Sigmoid colon (tissue), 7 donors: ENCODE data around the gene TRMU. TPM values are rescaled to one million over a fixed set of nuclear protein-coding genes. Genes with fewer than 3 reads are reported as not detected.

Experiments used
- DNase-seq: peaks from one replicate; pipeline ENCODE4 v3.0.0-alpha.2; 2019
- H3K27ac ChIP-seq, 4 donors: fragments of 200-600 bp; sonication (generic); one replicate each; pipeline ENCODE4 v1.5.1; 2016 to 2019; ENCODE audit warnings: mild to moderate bottlenecking in 1 of 4
- H3K27me3 ChIP-seq, 3 donors: fragments of 200-600 bp; sonication (generic); one replicate each; pipeline ENCODE4 v1.5.1; 2019; ENCODE audit warnings: mild to moderate bottlenecking in 1 of 3
- H3K36me3 ChIP-seq, 4 donors: fragments of 200-600 bp; sonication (generic); one replicate each; pipeline ENCODE4 v1.5.1; 2016 to 2019
- H3K4me1 ChIP-seq, 4 donors: fragments of 200-600 bp; sonication (generic); one replicate each; pipeline ENCODE4 v1.5.1; 2017 to 2019
- H3K4me3 ChIP-seq, 4 donors: fragments of 200-600 bp; sonication (generic); one replicate each; pipeline ENCODE4 v1.5.1; 2017 to 2019; ENCODE audit warnings: mild to moderate bottlenecking in 2 of 4, moderate library complexity in 1 of 4
- H3K9me3 ChIP-seq, 4 donors: fragments of 200-600 bp in 3 of 4; sonication (generic) in 3 of 4; one replicate each; pipeline versions ENCODE4 v1.5.1 to v1.6.1; 2013 to 2019
- EP300 ChIP-seq, 4 donors: sonication (generic); formaldehyde crosslinking; IDR thresholded peaks; one replicate each; pipeline ENCODE4 v1.6.1; 2017; ENCODE audit warnings: antibody characterized with exemption in 4 of 4
- POLR2A ChIP-seq, 2 donors: fragments of 450-650 bp; IDR thresholded peaks; one replicate each; pipeline ENCODE4 v1.6.1; 2016; ENCODE audit warnings: antibody characterized with exemption in 2 of 2, mild to moderate bottlenecking in 2 of 2, moderate library complexity in 2 of 2
- POLR2AphosphoS5 ChIP-seq, 4 donors: sonication (generic); formaldehyde crosslinking; IDR thresholded peaks; one replicate each; pipeline ENCODE4 v1.6.1; 2017; ENCODE audit warnings: antibody characterized with exemption in 4 of 4
- WGBS, 2 donors: extraction: QIAGEN DNeasy Blood & Tissue Kit; methylation state at CpG; one replicate each; pipeline ENCODE4 v1.1.7; 2013; 5-methylcytosine and 5-hydroxymethylcytosine counted together
- intact Hi-C: fragments of 100-400 bp; cut with DNase I; formaldehyde crosslinking; loops from one replicate; pipeline ENCODE4 v1.15.1; 2023
- polyA plus RNA-seq, 3 donors: library from polyadenylated mRNA; stranded (reverse); fragments of 200-250 nt; gene quantifications; one replicate each; pipeline ENCODE4 v1.2.3, GENCODE V29; 2013
- total RNA-seq, 4 donors: library from RNA; depleted of rRNA; stranded (reverse); fragments of >200 nt; gene quantifications; one replicate each; pipeline ENCODE4 v1.1.0, GENCODE V29; 2016
- TF ChIP-seq, protein P1 (sequence below), 4 experiments: fragments of 450-650 bp in 3 of 4; fragments of 200-600 bp in 1 of 4; IDR thresholded peaks; one replicate each; pipeline ENCODE4 v1.5.1; 2016 to 2019; ENCODE audit warnings: antibody characterized with exemption in 4 of 4, mild to moderate bottlenecking in 3 of 4, moderate library complexity in 2 of 4
- donor health status: healthy with polysubstance abuse.
- donor health status: Bipolar disorder and iron deficiency.
- donor health status: healthy.

TRMU gene
- total and polyA plus RNA-seq, 7 donors = 12.5 to 38.7 (median 21.9) TPM

DNA sequence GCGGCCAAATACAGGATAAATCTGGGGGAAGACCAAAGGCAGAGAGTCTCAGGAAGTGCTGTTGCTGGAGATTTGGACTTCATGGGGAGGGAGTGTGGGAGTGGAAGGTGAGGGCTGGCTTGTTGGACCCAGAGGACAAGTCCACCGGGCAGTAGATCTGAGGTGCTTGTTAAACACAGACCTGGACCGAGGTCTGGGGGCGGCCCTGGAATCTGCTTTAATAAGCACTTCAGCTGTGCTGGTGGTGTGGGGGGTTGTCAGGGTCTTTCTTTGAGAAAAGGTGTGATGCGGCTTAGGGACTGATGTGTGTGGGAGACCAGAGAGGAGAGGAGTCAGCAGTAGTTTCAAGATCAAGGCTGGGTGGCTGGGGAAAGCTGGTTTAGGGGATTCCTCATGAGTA, 4.4 kb downstream of the TRMU start:
- DNase-seq = no peak
- no peak overlapping the region for H3K4me3 ChIP-seq
- 95 to 97% methylated on average over 5 of the region's 5 CpGs for WGBS, 2 donors
- H3K27ac ChIP-seq = no peak overlapping the region
- TF ChIP-seq POLR2A (IDR thresholded peaks at IDR 0.05) = no peak
- no peak for TF ChIP-seq EP300 (IDR thresholded peaks at IDR 0.05)
- TF ChIP-seq, protein P1, sequence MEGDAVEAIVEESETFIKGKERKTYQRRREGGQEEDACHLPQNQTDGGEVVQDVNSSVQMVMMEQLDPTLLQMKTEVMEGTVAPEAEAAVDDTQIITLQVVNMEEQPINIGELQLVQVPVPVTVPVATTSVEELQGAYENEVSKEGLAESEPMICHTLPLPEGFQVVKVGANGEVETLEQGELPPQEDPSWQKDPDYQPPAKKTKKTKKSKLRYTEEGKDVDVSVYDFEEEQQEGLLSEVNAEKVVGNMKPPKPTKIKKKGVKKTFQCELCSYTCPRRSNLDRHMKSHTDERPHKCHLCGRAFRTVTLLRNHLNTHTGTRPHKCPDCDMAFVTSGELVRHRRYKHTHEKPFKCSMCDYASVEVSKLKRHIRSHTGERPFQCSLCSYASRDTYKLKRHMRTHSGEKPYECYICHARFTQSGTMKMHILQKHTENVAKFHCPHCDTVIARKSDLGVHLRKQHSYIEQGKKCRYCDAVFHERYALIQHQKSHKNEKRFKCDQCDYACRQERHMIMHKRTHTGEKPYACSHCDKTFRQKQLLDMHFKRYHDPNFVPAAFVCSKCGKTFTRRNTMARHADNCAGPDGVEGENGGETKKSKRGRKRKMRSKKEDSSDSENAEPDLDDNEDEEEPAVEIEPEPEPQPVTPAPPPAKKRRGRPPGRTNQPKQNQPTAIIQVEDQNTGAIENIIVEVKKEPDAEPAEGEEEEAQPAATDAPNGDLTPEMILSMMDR (IDR thresholded peaks at IDR 0.05) = no peak
- TF ChIP-seq POLR2AphosphoS5 (IDR thresholded peaks at IDR 0.05) = no peak
- intact Hi-C loops = no loop called here
- H3K27me3 ChIP-seq = no peaks in the 10 kb centered on the region
- H3K36me3 ChIP-seq = peaks cover 20 to 73% (median 27%) of the 10 kb centered on the region in 4 donors
- no peaks in the 10 kb centered on the region for H3K9me3 ChIP-seq
- H3K4me1 ChIP-seq = peaks cover 0 to 19% (median 14%) of the 10 kb centered on the region in 4 donors

- DNase-seq = no peak
- H3K27me3 ChIP-seq = no peaks in the 10 kb centered on the region
Observed at GRCh38 chr22:46340676-46341075, 5.2 kb downstream of the TRMU start.

DNA sequence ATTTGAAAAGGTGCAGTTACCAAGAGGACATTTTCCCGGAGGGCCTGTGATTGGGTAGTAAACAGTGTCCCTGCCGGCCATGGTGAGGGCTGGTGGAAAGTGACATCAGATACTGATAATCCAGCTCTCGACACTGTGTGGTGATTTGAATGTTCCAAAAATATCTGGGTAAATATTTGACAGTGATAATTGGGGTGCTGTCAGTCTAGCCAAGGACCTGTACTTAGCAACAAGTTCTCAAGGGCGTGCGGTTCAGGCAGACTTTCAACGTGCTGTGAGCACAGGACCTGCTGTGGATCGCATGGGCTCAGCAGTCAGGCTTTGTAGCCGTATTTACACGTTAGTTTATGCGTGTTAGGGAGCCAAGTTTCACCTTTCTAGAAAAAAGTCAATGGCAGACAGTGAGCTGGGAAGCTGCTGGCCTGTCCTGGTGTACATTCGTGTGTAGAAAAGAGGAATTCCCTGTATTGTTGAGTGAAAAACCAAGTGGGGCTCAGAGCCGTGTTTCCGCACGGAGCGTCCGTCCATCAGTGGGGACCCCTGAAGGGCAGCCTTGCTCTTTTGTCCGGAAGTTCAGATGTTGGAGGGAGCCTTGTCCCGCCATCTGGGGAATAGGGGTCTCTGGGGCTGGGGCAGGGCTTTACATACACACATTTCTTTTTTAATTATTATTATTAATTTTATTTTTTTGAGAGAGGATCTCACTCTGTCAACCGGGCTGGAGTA, 11.3 kb downstream of the TRMU start:
- Histone ChIP-seq H3K4me1 (peaks cover 0 to 15% (median 5%) of the 10 kb centered on the region in 4 donors), H3K9me3 (no peaks in the 10 kb centered on the region), H3K36me3 (peaks cover 45 to 99% (median 52%) of the 10 kb centered on the region in 4 donors), H3K27ac (no peak overlapping the region), H3K27me3 (no peaks in the 10 kb centered on the region), H3K4me3 (no peak overlapping the region)
- intact Hi-C loops = no loop called here
- TF ChIP-seq EP300 (IDR thresholded peaks at IDR 0.05) (no peak), POLR2A (IDR thresholded peaks at IDR 0.05) (no peak), POLR2AphosphoS5 (IDR thresholded peaks at IDR 0.05) (no peak)
- TF ChIP-seq, protein P1 (IDR thresholded peaks at IDR 0.05) = no peak
- WGBS, 2 donors = 92 to 93% methylated on average over 19 of the region's 19 CpGs
- no peak for DNase-seq

More at GRCh38 chr22:46340676-46341075, 5.2 kb downstream of the TRMU start:
- WGBS, 2 donors = 94 to 95% methylated on average over 13 of the region's 13 CpGs
- H3K4me1 ChIP-seq = peaks cover 0 to 18% (median 14%) of the 10 kb centered on the region in 4 donors
- no peak for TF ChIP-seq EP300 (IDR thresholded peaks at IDR 0.05)
- TF ChIP-seq POLR2A (IDR thresholded peaks at IDR 0.05) = no peak
- TF ChIP-seq, protein P1 (IDR thresholded peaks at IDR 0.05) = no peak
- H3K4me3 ChIP-seq = no peak overlapping the region
- peaks cover 25 to 81% (median 30%) of the 10 kb centered on the region in 4 donors for H3K36me3 ChIP-seq
- no peak overlapping the region for H3K27ac ChIP-seq
- no peaks in the 10 kb centered on the region for H3K9me3 ChIP-seq
- intact Hi-C loops = no loop called here

GRCh38 chr22:46347646-46348045, 12.1 kb downstream of the TRMU start:
- Histone ChIP-seq H3K4me3 (no peak overlapping the region), H3K36me3 (peaks cover 48 to 99% (median 55%) of the 10 kb centered on the region in 4 donors), H3K27me3 (no peaks in the 10 kb centered on the region), H3K27ac (no peak overlapping the region), H3K4me1 (peaks cover 0 to 15% (median 5%) of the 10 kb centered on the region in 4 donors), H3K9me3 (no peaks in the 10 kb centered on the region)
- TF ChIP-seq EP300 (IDR thresholded peaks at IDR 0.05) (no peak), POLR2AphosphoS5 (IDR thresholded peaks at IDR 0.05) (no peak), POLR2A (IDR thresholded peaks at IDR 0.05) (no peak)
- TF ChIP-seq, protein P1 (IDR thresholded peaks at IDR 0.05) = no peak
- intact Hi-C loops = no loop called here
- WGBS, 2 donors = 79 to 93% methylated on average over 12 of the region's 12 CpGs
- no peak for DNase-seq
